ENCODE data around the gene CHMP2B.

DNA sequence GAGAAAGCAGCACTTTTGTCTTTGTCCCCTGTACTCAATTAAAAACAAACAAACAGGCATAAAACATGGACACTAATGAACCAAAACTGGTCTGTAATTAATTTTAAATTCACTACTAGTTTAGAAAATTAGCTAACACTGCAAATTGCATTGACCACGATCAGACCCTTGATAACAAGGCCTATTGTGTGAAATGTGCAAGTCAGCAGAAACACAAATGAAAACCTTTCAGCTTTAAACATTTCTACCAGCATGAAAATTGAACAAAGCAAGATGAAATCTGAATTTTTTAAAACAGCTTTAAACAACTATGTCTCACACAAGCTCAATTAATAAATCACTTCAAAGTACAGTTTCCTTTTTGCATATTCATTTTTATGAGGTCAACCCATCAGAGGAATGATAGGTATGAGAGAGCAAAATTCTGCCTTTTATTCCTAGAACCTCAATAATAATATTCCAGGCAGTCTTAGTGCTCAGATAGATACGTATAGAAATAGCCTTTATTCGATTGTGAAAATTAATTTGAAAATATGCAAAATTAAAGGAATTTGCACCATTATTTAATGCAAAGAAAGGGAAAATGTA, 27.0 kb upstream of the CHMP2B start:
- TF ChIP-seq GATA3 (IDR thresholded peaks at IDR 0.05; ENCODE audit: low read depth, low read length) (no peak), GATA2 (IDR thresholded peaks at IDR 0.05; ENCODE audit: low read depth, low read length) (no peak)
